OCI-LY1 (cell line): ENCODE measurements around the gene PLEKHA6.

ENCODE experiments used
- H2AFZ ChIP-seq: fragments of 200-600 bp; sonication (generic), shearing (Covaris generic); 2 replicates; pipeline ENCODE4 v1.6.0; 2014; ENCODE audit warnings: antibody characterized with exemption, mild to moderate bottlenecking, low read length
- H3F3A ChIP-seq: fragments of 200-600 bp; sonication (generic), shearing (Covaris generic); 2 replicates; pipeline ENCODE4 v1.6.0; 2014; ENCODE audit warnings: mild to moderate bottlenecking, antibody characterized with exemption, low read length, moderate library complexity; ENCODE audit not compliant: insufficient read depth
- H3K27ac ChIP-seq: fragments of 200-600 bp; sonication (generic); 2 replicates; pipeline ENCODE4 v1.5.1; 2014; ENCODE audit warnings: low read length, mixed run types, mild to moderate bottlenecking, low read depth; ENCODE audit not compliant: poor library complexity, severe bottlenecking
- H3K27me3 ChIP-seq: fragments of 200-600 bp; sonication (generic); 2 replicates; pipeline ENCODE4 v1.6.0; 2014; ENCODE audit warnings: antibody characterized with exemption, mild to moderate bottlenecking, low read length, moderate library complexity; ENCODE audit not compliant: insufficient read depth
- H3K36me3 ChIP-seq: fragments of 200-600 bp; sonication (generic); 2 replicates; pipeline ENCODE4 v1.6.1; 2014; ENCODE audit warnings: mild to moderate bottlenecking, antibody characterized with exemption, low read length, moderate library complexity, mixed read lengths; ENCODE audit not compliant: insufficient read depth
- H3K4me1 ChIP-seq: fragments of 200-600 bp; sonication (generic); 2 replicates; pipeline ENCODE4 v1.5.1; 2014; ENCODE audit warnings: mild to moderate bottlenecking, low read length, moderate library complexity; ENCODE audit not compliant: insufficient read depth, severe bottlenecking
- H3K4me2 ChIP-seq: fragments of 200-600 bp; sonication (generic), shearing (Covaris generic); 2 replicates; pipeline ENCODE4 v1.6.1; 2014; ENCODE audit warnings: low read length
- H3K4me3 ChIP-seq: fragments of 200-600 bp; sonication (generic); 2 replicates; pipeline ENCODE4 v1.5.1; 2014; ENCODE audit warnings: low read length, low read depth, mild to moderate bottlenecking, mixed read lengths; ENCODE audit not compliant: poor library complexity, severe bottlenecking
- H3K79me2 ChIP-seq: fragments of 200-600 bp; shearing (Covaris generic); 2 replicates; pipeline ENCODE4 v1.6.1; 2016; ENCODE audit warnings: mixed run types, low read length, mixed read lengths; ENCODE audit not compliant: insufficient read depth
- H3K9ac ChIP-seq: fragments of 200-600 bp; sonication (generic), shearing (Covaris generic); 2 replicates; pipeline ENCODE4 v1.6.1; 2014; ENCODE audit warnings: mild to moderate bottlenecking, low read length, mixed read lengths
- H3K9me2 ChIP-seq: fragments of 200-600 bp; sonication (generic), shearing (Covaris generic); 2 replicates; pipeline ENCODE4 v1.6.1; 2014; ENCODE audit warnings: low read depth, mild to moderate bottlenecking, low read length, mixed read lengths
- H3K9me3 ChIP-seq: fragments of 200-600 bp; shearing (Covaris generic); 2 replicates; pipeline ENCODE4 v1.6.1; 2014; ENCODE audit warnings: low read length, mixed read lengths
- H4K20me1 ChIP-seq: fragments of 200-600 bp; sonication (generic), shearing (Covaris generic); 2 replicates; pipeline ENCODE4 v1.6.0; 2016; ENCODE audit warnings: mild to moderate bottlenecking, low read length; ENCODE audit not compliant: insufficient read depth
- CTCF ChIP-seq: fragments of 200-600 bp; sonication (generic), shearing (Covaris generic); IDR thresholded peaks from 2 replicates; pipeline ENCODE4 v1.5.1; 2017; ENCODE audit warnings: mild to moderate bottlenecking, antibody characterized with exemption, low read length, moderate library complexity, mixed read lengths
- EZH2 ChIP-seq: fragments of 200-600 bp; sonication (generic), shearing (Covaris generic); IDR thresholded peaks from 2 replicates; pipeline ENCODE4 v1.8.0; 2017; ENCODE audit warnings: borderline replicate concordance, mixed run types, mild to moderate bottlenecking, antibody characterized with exemption, low read length, moderate library complexity, mixed read lengths

PLEKHA6 gene

GRCh38 chr1:204186597-204186996 is 173.1 kb downstream of the PLEKHA6 start:
- Histone ChIP-seq H3K27me3 (no peaks in the 10 kb centered on the region), H3K4me1 (no peaks in the 10 kb centered on the region), H3F3A (no peaks in the 10 kb centered on the region), H3K9me2 (no peaks in the 10 kb centered on the region), H3K4me3 (no peak overlapping the region), H3K9ac (no peak overlapping the region), H3K27ac (no peak overlapping the region), H3K4me2 (no peak overlapping the region), H3K9me3 (no peaks in the 10 kb centered on the region), H3K36me3 (no peaks in the 10 kb centered on the region), H2AFZ (no peak overlapping the region), H4K20me1 (no peaks in the 10 kb centered on the region), H3K79me2 (no peaks in the 10 kb centered on the region)
- TF ChIP-seq CTCF (no peak), EZH2 (no peak)

GRCh38 chr1:204181116-204181515 is 178.6 kb downstream of the PLEKHA6 start:
- H3K4me3 ChIP-seq, result no peak overlapping the region
- no peaks in the 10 kb centered on the region for H4K20me1 ChIP-seq
- no peak overlapping the region for H2AFZ ChIP-seq
- H3K9ac ChIP-seq, result no peak overlapping the region
- no peak overlapping the region for H3K27ac ChIP-seq
- no peaks in the 10 kb centered on the region for H3K9me3 ChIP-seq
- H3F3A ChIP-seq, result no peaks in the 10 kb centered on the region
- no peaks in the 10 kb centered on the region for H3K36me3 ChIP-seq
- H3K79me2 ChIP-seq, result no peaks in the 10 kb centered on the region
- H3K4me2 ChIP-seq, result no peak overlapping the region
- TF ChIP-seq EZH2, result no peak
- no peak for TF ChIP-seq CTCF
- no peaks in the 10 kb centered on the region for H3K4me1 ChIP-seq
- H3K27me3 ChIP-seq, result no peaks in the 10 kb centered on the region
- no peaks in the 10 kb centered on the region for H3K9me2 ChIP-seq

GRCh38 chr1:204180133-204180532 is 179.6 kb downstream of the PLEKHA6 start:
- Histone ChIP-seq H3K4me2 (no peak overlapping the region), H4K20me1 (no peaks in the 10 kb centered on the region), H3K27me3 (no peaks in the 10 kb centered on the region), H3K9me2 (no peaks in the 10 kb centered on the region), H3K27ac (no peak overlapping the region), H3K79me2 (no peaks in the 10 kb centered on the region), H3K9me3 (no peaks in the 10 kb centered on the region), H3K4me1 (no peaks in the 10 kb centered on the region), H3F3A (no peaks in the 10 kb centered on the region), H2AFZ (no peak overlapping the region), H3K36me3 (no peaks in the 10 kb centered on the region), H3K9ac (no peak overlapping the region), H3K4me3 (no peak overlapping the region)
- TF ChIP-seq CTCF (no peak), EZH2 (no peak)
